ENCODE measurements around the gene RHOT1.
A peak's percentile ranks its signal among the peaks of the same experiment; 100 is the strongest.
"Not testable (repeated sequence)": the region's sequence is repeated elsewhere in the genome, so short reads cannot be mapped to it uniquely, and the experiment has no call there.

The RHOT1 gene

GRCh38 chr17:32160526-32160925 lies 18.2 kb downstream of the RHOT1 start:
- no peak for DNase-seq

GRCh38 chr17:32161029-32161428 lies 18.7 kb downstream of the RHOT1 start:
- DNase-seq: no peak

- DNase-seq: peak; percentile 81
These were observed 19.4 kb downstream of the RHOT1 start for GRCh38 chr17:32161506-32162365.

GRCh38 chr17:32174889-32175288 lies 32.6 kb downstream of the RHOT1 start:
- no peak for DNase-seq

GRCh38 chr17:32178679-32179078 lies 36.4 kb downstream of the RHOT1 start:
- DNase-seq: not testable (repeated sequence)

- not testable (repeated sequence) for DNase-seq
These were observed 36.8 kb downstream of the RHOT1 start for GRCh38 chr17:32179103-32179502.

- not testable (repeated sequence) for DNase-seq
These were observed 37.2 kb downstream of the RHOT1 start for GRCh38 chr17:32179526-32179925.

- not testable (repeated sequence) for DNase-seq
These were observed 38.0 kb downstream of the RHOT1 start for GRCh38 chr17:32180262-32180661.

- DNase-seq: no peak
These were observed 43.6 kb downstream of the RHOT1 start for GRCh38 chr17:32185875-32186274.

- DNase-seq: no peak
These were observed 45.0 kb downstream of the RHOT1 start for GRCh38 chr17:32187271-32187670.

- DNase-seq: no peak
These were observed 47.0 kb downstream of the RHOT1 start for GRCh38 chr17:32189343-32189742.

- no peak for DNase-seq
These were observed 49.0 kb downstream of the RHOT1 start for GRCh38 chr17:32191306-32191705.

GRCh38 chr17:32192379-32192778 lies 50.1 kb downstream of the RHOT1 start:
- no peak for DNase-seq

GRCh38 chr17:32197987-32198386 lies 55.7 kb downstream of the RHOT1 start:
- no peak for DNase-seq

GRCh38 chr17:32206861-32207260 lies 64.6 kb downstream of the RHOT1 start:
- no peak for DNase-seq

GRCh38 chr17:32208436-32208835 lies 66.1 kb downstream of the RHOT1 start:
- DNase-seq: no peak

- no peak for DNase-seq
These were observed 67.3 kb downstream of the RHOT1 start for GRCh38 chr17:32209608-32210007.

- DNase-seq: no peak
These were observed 69.4 kb downstream of the RHOT1 start for GRCh38 chr17:32211671-32212070.

GRCh38 chr17:32215696-32216095 lies 73.4 kb downstream of the RHOT1 start:
- DNase-seq: no peak

GRCh38 chr17:32222621-32223020 lies 80.3 kb downstream of the RHOT1 start:
- no peak for DNase-seq

- no peak for DNase-seq
These were observed 81.4 kb downstream of the RHOT1 start for GRCh38 chr17:32223703-32224102.

- no peak for DNase-seq
These were observed 84.6 kb downstream of the RHOT1 start for GRCh38 chr17:32226886-32227285.

- DNase-seq: no peak
These were observed 85.6 kb downstream of the RHOT1 start for GRCh38 chr17:32227910-32228309.

GRCh38 chr17:32235588-32235987 lies 93.3 kb downstream of the RHOT1 start:
- no peak for DNase-seq

- no peak for DNase-seq
These were observed 97.2 kb downstream of the RHOT1 start for GRCh38 chr17:32239456-32239855.
